K562 (cell line): ENCODE measurements around the gene HAX1.

Experiments used
- BRF1 ChIP-seq: IDR thresholded peaks from 3 replicates; pipeline ENCODE4 v1.6.1; 2011; ENCODE audit warnings: borderline replicate concordance, mild to moderate bottlenecking; ENCODE audit not compliant: insufficient read length; ENCODE audit errors: extremely low read depth
- CCAR2 ChIP-seq: fragments of 200-400 bp; formaldehyde crosslinking; IDR thresholded peaks from 2 replicates; pipeline ENCODE4 v1.6.1; 2017; ENCODE audit warnings: mild to moderate bottlenecking, low read depth, low read length
- CEBPB ChIP-seq: fragments of 450-650 bp; IDR thresholded peaks from 2 replicates; pipeline ENCODE4 v1.6.1; 2016; ENCODE audit warnings: missing genetic modification characterization, missing compliant biosample characterization
- CREBBP ChIP-seq: IDR thresholded peaks from one replicate; pipeline ENCODE4 v1.6.1; 2012; ENCODE audit warnings: low read depth, mild to moderate bottlenecking, control low read depth, inconsistent platforms, low read length
- CTCF ChIP-seq, 3 experiments: IDR thresholded peaks in 2 of 3; conservative IDR thresholded peaks in 1 of 3; 2 replicates each; pipeline ENCODE4 v1.5.1; 2011 to 2012; ENCODE audit warnings: low read length in 3 of 3, mild to moderate bottlenecking in 3 of 3, control low read depth in 2 of 3, improper control_type of control experiment in 1 of 3, inconsistent platforms in 1 of 3, low read depth in 1 of 3, mixed read lengths in 1 of 3, moderate library complexity in 1 of 3; ENCODE audit not compliant: insufficient read depth in 2 of 3
- EP300 ChIP-seq: IDR thresholded peaks from 2 replicates; pipeline ENCODE4 v1.6.1; 2012; ENCODE audit warnings: low read length, improper control_type of control experiment
- ERF ChIP-seq: fragments of 450-650 bp; formaldehyde crosslinking; IDR thresholded peaks from 2 replicates; pipeline ENCODE4 v1.4.0; 2020; ENCODE audit warnings: mild to moderate bottlenecking, mixed read lengths
- FOS ChIP-seq: IDR thresholded peaks from 3 replicates; pipeline ENCODE4 v1.6.1; 2011; ENCODE audit not compliant: insufficient read length; ENCODE audit errors: extremely low read depth
- GATA2 ChIP-seq: sonication (generic); formaldehyde crosslinking; IDR thresholded peaks from 2 replicates; pipeline ENCODE4 v1.4.0; 2020; ENCODE audit warnings: mild to moderate bottlenecking, missing genetic modification reagents
- IRF1 ChIP-seq: sonication (generic); formaldehyde crosslinking; IDR thresholded peaks from 2 replicates; pipeline ENCODE4 v1.8.0; 2022; ENCODE audit warnings: missing genetic modification reagents, mild to moderate bottlenecking, borderline replicate concordance
- POLR2A ChIP-seq: fragments of 450-650 bp; conservative IDR thresholded peaks from 2 replicates; pipeline ENCODE4 v1.6.1; 2016
- TCF15 ChIP-seq: fragments of 250-450 bp; sonication (Bioruptor Pico); IDR thresholded peaks from 2 replicates; pipeline ENCODE4 v1.8.0; 2022; ENCODE audit warnings: moderate library complexity, mild to moderate bottlenecking, inconsistent platforms
- ZNF280A ChIP-seq: fragments of 450-650 bp; IDR thresholded peaks from 2 replicates; pipeline ENCODE4 v1.6.1; 2018; ENCODE audit warnings: mild to moderate bottlenecking, low read depth; ENCODE audit not compliant: partially characterized antibody

- TF ChIP-seq POLR2A (no peak), CTCF (IDR thresholded peaks at IDR 0.05 in 2 of 3, conservative IDR thresholded peaks at IDR 0.05 in 1 of 3; ENCODE audit: insufficient read depth in 2 of 3, low read depth in 1 of 3, low read length in 3 of 3) (no peak), BRF1 (no peak), ERF (no peak), TCF15 (CRISPR knock-in tag) (no peak), FOS (no peak), CCAR2 (no peak), ZNF280A (peak; percentile 83), IRF1 (no peak), GATA2 (no peak), EP300 (no peak), CEBPB (tag) (no peak), CREBBP (no peak)
These were observed 23.2 kb downstream of the HAX1 start for GRCh38 chr1:154295408-154296235.
